Epithelial cell of proximal tubule (primary cell): Measurements from ENCODE around the gene ZNF555. TPM values are rescaled to one million over a fixed set of nuclear protein-coding genes. Genes with fewer than 3 reads are reported as not detected.

Experiments used
- DNase-seq: peaks from one replicate; pipeline ENCODE4 v3.0.0-alpha.2; 2011; ENCODE audit warnings: low read depth
- H3K4me3 ChIP-seq: 2 replicates; pipeline ENCODE4 v1.5.1; 2011; ENCODE audit warnings: low read depth, mild to moderate bottlenecking, low read length
- total RNA-seq: library from RNA; depleted of rRNA; stranded (reverse); fragments of >200 nt; gene quantifications from 2 replicates; pipeline ENCODE4 v1.2.3, GENCODE V29; 2015
- TF ChIP-seq, protein P1 (sequence below): conservative IDR thresholded peaks from 2 replicates; pipeline ENCODE4 v1.5.1; 2012; ENCODE audit warnings: low read depth, mild to moderate bottlenecking, low read length

ZNF555 gene
- total RNA-seq, 1 donor from 2014 or later = 2.9 TPM

- H3K4me3 ChIP-seq = peak within 1 kb of the TSS; percentile 87
- TF ChIP-seq, protein P1, sequence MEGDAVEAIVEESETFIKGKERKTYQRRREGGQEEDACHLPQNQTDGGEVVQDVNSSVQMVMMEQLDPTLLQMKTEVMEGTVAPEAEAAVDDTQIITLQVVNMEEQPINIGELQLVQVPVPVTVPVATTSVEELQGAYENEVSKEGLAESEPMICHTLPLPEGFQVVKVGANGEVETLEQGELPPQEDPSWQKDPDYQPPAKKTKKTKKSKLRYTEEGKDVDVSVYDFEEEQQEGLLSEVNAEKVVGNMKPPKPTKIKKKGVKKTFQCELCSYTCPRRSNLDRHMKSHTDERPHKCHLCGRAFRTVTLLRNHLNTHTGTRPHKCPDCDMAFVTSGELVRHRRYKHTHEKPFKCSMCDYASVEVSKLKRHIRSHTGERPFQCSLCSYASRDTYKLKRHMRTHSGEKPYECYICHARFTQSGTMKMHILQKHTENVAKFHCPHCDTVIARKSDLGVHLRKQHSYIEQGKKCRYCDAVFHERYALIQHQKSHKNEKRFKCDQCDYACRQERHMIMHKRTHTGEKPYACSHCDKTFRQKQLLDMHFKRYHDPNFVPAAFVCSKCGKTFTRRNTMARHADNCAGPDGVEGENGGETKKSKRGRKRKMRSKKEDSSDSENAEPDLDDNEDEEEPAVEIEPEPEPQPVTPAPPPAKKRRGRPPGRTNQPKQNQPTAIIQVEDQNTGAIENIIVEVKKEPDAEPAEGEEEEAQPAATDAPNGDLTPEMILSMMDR = peak; percentile 84
- peak; percentile 48 for DNase-seq
Observed at GRCh38 chr19:2819540-2820111, 21.6 kb upstream of the ZNF555 start, which contains the start of gene ZNF554. ZNF554 (plus strand) TSS chr19:2819868; CDS start chr19:2820072, 204 bp downstream.

GRCh38 chr19:2820112-2820702, 21.1 kb upstream of the ZNF555 start:
- no peak for DNase-seq
- peak overlapping the region; percentile 87 for H3K4me3 ChIP-seq
- TF ChIP-seq, protein P1 = no peak

DNA sequence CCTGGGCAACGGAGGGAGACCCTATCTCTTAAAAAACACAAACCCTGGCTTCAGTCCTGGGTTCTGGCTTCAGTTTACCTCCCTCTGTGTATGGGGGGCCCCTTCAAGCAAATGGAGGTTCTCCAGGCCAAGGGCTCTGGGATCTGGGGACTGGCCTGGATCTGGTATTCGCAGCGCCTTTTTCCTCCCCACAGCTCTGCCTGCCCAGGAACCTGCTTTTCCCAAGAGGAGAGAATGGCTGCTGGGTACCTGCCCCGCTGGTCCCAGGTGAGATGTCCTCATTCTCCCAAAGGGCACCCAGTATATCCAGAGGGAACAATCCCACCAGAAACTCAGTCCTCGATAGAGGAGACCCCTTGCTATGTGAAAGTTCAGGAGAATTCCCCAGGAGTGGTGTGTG, 18.4 kb upstream of the ZNF555 start:
- TF ChIP-seq, protein P1 = no peak
- no peak overlapping the region for H3K4me3 ChIP-seq
- no peak for DNase-seq

DNA sequence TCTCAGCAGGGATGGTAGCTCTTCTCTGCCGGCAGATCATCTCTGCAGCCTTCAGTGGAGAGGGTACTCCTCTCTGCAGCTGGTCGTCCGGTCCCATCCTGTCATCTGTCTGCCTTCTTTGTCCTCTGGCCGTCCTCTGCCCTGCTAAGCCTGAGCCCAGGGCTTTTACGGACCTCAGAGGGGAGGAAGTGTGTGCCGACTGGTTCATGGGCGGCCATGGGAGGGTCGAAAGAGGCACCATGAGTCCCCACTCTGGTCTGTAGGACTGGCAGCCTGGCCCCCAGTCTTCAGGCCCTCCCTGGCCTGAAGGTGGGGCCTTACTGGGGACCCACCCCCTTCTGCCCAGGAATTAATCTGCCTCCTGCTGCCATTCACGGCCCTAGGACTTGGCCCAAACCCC, 17.6 kb upstream of the ZNF555 start:
- no peak for DNase-seq
- TF ChIP-seq, protein P1 = no peak
- H3K4me3 ChIP-seq = no peak overlapping the region

DNA sequence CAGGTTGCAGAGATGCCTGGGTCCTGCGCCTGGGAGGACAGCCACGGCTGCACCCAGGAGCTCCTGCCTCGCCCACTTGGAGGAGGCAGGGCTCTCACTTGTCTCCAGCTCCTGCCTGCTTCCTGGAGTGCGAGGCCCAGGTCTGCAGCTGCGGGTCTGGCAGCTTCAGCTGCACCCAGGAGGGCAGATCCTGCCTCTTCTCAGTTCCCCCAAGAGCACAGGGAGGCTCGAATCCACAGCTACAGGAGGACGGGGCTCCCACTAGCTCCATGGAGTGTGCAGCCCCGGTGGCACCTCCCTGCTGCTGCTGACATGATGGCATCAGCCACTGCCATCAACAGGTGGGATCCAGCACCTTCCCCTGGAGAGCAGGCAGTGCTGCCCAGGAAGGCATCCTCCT, 17.1 kb upstream of the ZNF555 start:
- no peak for DNase-seq
- H3K4me3 ChIP-seq = no peak overlapping the region
- TF ChIP-seq, protein P1 = no peak

DNA sequence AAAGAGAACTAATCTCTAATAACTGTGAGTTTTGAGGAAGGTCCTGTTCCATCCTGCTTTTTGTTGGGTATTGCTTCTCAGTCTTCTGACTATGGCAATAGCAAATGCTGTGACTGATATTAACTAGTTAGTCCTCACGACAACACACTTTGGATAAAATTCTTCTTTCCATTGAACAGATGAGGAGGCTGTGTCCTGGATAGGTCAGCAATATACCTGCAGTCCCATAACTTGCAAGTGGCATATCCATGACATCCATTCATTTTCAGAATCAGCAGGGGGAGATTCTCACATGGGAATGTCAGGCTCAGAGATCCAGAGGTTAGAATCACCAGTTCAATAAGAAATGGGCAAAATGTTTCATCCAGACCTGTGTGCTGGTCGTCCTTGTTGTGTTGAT, 14.3 kb upstream of the ZNF555 start:
- no peak for DNase-seq
- TF ChIP-seq, protein P1 = no peak
- no peak overlapping the region for H3K4me3 ChIP-seq
